ENCODE results near the gene ZFAND3. TPM values are rescaled to one million over a fixed set of nuclear protein-coding genes. Genes with fewer than 3 reads are reported as not detected.

ZFAND3 gene
- total and polyA plus RNA-seq, 2 experiments from 2014 or later: 16.9 to 28.2 TPM

- TF ChIP-seq REST (IDR thresholded peaks at IDR 0.05; ENCODE audit: unreplicated experiment) (no peak), POLR2AphosphoS5 (IDR thresholded peaks at IDR 0.05; ENCODE audit: low read depth) (no peak)
These were observed 272.1 kb downstream of the ZFAND3 start (continued) for GRCh38 chr6:38091613-38092012.

- Histone ChIP-seq H3F3A (replicated peaks; ENCODE audit: low read depth) (no peaks in the 10 kb centered on the region), H3K4me1 (ENCODE audit: insufficient read depth) (peaks cover 11% of the 10 kb centered on the region), H3K4me3 (no peak overlapping the region), H3K27ac (ENCODE audit: low read depth) (peak overlapping the region; percentile 48; the same call in 1 of the 2 replicates), H3K9me2 (ENCODE audit: insufficient read depth) (no peaks in the 10 kb centered on the region), H2AFZ (no peak overlapping the region), H3K79me2 (replicated peaks; ENCODE audit: insufficient read depth) (0 out of 2 replicates have a peak, but pooled peaks cover 2% of the 10 kb centered on the region), H4K20me1 (replicated peaks; ENCODE audit: insufficient read depth) (0 out of 2 replicates have a peak, but pooled peaks cover 6% of the 10 kb centered on the region), H3K4me2 (no peak overlapping the region), H3K36me3 (ENCODE audit: insufficient read depth) (no peaks in the 10 kb centered on the region), H3K27me3 (ENCODE audit: insufficient read depth) (no peaks in the 10 kb centered on the region)
- H3K27me3 Mint-ChIP-seq (ENCODE audit: insufficient read depth, low read depth, poor library complexity): no peaks in the 10 kb centered on the region
- peaks cover 11% of the 10 kb centered on the region for H3K4me1 Mint-ChIP-seq
- H3K27ac Mint-ChIP-seq: no peak overlapping the region
- TF ChIP-seq EZH2phosphoT487 (IDR thresholded peaks at IDR 0.05; ENCODE audit: unreplicated experiment): no peak
- ATAC-seq (no peak), DNase-seq (ENCODE audit: low spot score) (no peak)
- no peaks in the 10 kb centered on the region for H3K9me3 Mint-ChIP-seq
- no peaks in the 10 kb centered on the region for H3K36me3 Mint-ChIP-seq (ENCODE audit: low read depth)
- H3K4me3 Mint-ChIP-seq: no peak overlapping the region
These were observed 272.9 kb downstream of the ZFAND3 start for GRCh38 chr6:38092465-38092864.

GRCh38 chr6:38092964-38093363 is 273.4 kb downstream of the ZFAND3 start:
- no peak overlapping the region for H3K4me3 ChIP-seq
- H3K4me1 ChIP-seq (ENCODE audit: insufficient read depth): peaks cover 11% of the 10 kb centered on the region
- DNase-seq (ENCODE audit: low spot score): no peak
- H3K27me3 ChIP-seq (ENCODE audit: insufficient read depth): no peaks in the 10 kb centered on the region
- 0 out of 2 replicates have a peak, but pooled peaks cover 2% of the 10 kb centered on the region for H3K79me2 ChIP-seq (replicated peaks; ENCODE audit: insufficient read depth)
- no peak overlapping the region for H2AFZ ChIP-seq
- Mint-ChIP-seq H3K27me3 (ENCODE audit: insufficient read depth, low read depth, poor library complexity) (no peaks in the 10 kb centered on the region), H3K4me1 (peaks cover 11% of the 10 kb centered on the region), H3K36me3 (ENCODE audit: low read depth) (no peaks in the 10 kb centered on the region), H3K27ac (no peak overlapping the region), H3K4me3 (no peak overlapping the region), H3K9me3 (no peaks in the 10 kb centered on the region)
- H3F3A ChIP-seq (replicated peaks; ENCODE audit: low read depth): no peaks in the 10 kb centered on the region
- H3K4me2 ChIP-seq: no peak overlapping the region
- no peaks in the 10 kb centered on the region for H3K9me2 ChIP-seq (ENCODE audit: insufficient read depth)
- no peaks in the 10 kb centered on the region for H3K36me3 ChIP-seq (ENCODE audit: insufficient read depth)
- H4K20me1 ChIP-seq (replicated peaks; ENCODE audit: insufficient read depth): 0 out of 2 replicates have a peak, but pooled peaks cover 6% of the 10 kb centered on the region
- no peak for ATAC-seq
- peak overlapping the region; percentile 48; the same call in 1 of the 2 replicates for H3K27ac ChIP-seq (ENCODE audit: low read depth)
- TF ChIP-seq ZNF462 (CRISPR knock-in tag; IDR thresholded peaks at IDR 0.05) (no peak), JUNB (IDR thresholded peaks at IDR 0.05; ENCODE audit: unreplicated experiment) (no peak), REST (IDR thresholded peaks at IDR 0.05; ENCODE audit: unreplicated experiment) (no peak), ZNF114 (CRISPR knock-in tag; IDR thresholded peaks at IDR 0.05) (no peak), STAT1 (IDR thresholded peaks at IDR 0.05; ENCODE audit: unreplicated experiment) (no peak)

Data from GM23338 (cell line).